Measurements from ENCODE around the gene NCK2. TPM values are rescaled to one million over a fixed set of nuclear protein-coding genes. Genes with fewer than 3 reads are reported as not detected.

Gene NCK2
- total and polyA plus RNA-seq, 10 of the 15 experiments (the other 5 are each of a cell fraction or from before 2014, with no cell fraction given), result 1.2 to 30.9 (median 14.1) TPM

- H3K9ac ChIP-seq (ENCODE audit: control insufficient read depth, insufficient read depth, low read length), result no peak overlapping the region
Observed at GRCh38 chr2:105782646-105783045, 37.9 kb downstream of the NCK2 start.

More at GRCh38 chr2:105782646-105783045, 37.9 kb downstream of the NCK2 start:
- ChIA-PET RAD21 (ENCODE audit: unreplicated experiment) (interaction anchor here (0.8 to 1.3 kb wide), 4 partner anchors 14 to 304 kb away, joined by 3 read pairs; no protein-coding TSS in a partner anchor), SMC1A (ENCODE audit: uncharacterized antibody, unreplicated experiment) (interaction anchor here (0.5 to 2.3 kb wide), 7 partner anchors 13 to 186 kb away, joined by 3 to 7 read pairs (median 3); no protein-coding TSS in a partner anchor), CTCF (interaction anchor here (0.8 to 1.7 kb wide), 6 partner anchors 16 to 302 kb away, joined by 3 to 6 read pairs (median 3); no protein-coding TSS in a partner anchor), POLR2A (no interaction called here)
- Histone ChIP-seq H3K4me1 (ENCODE audit: control insufficient read depth, insufficient read depth, low read length) (peaks cover 3% of the 10 kb centered on the region), H3K79me2 (ENCODE audit: control insufficient read depth, insufficient read depth, low read length) (peaks cover 30% of the 10 kb centered on the region), H3K27ac (ENCODE audit: control insufficient read depth, insufficient read depth) (no peak overlapping the region), H3K36me3 (ENCODE audit: control insufficient read depth in 2 of 2, insufficient read depth in 2 of 2, low read length in 1 of 2) (no peaks in the 10 kb centered on the region), H3K27me3 (replicated peaks in 1 of 2; ENCODE audit: control insufficient read depth in 2 of 2, insufficient read depth in 2 of 2, low read length in 1 of 2) (no peaks in the 10 kb centered on the region), H3K9me3 (replicated peaks; ENCODE audit: control insufficient read depth, insufficient read depth, low read length) (no peaks in the 10 kb centered on the region), H2AFZ (ENCODE audit: control insufficient read depth, low read depth, low read length) (no peak overlapping the region), H3K4me3 (no peak overlapping the region), H3K4me2 (ENCODE audit: control insufficient read depth, insufficient read depth) (no peak overlapping the region), H4K20me1 (ENCODE audit: control insufficient read depth, insufficient read depth) (peaks cover 3% of the 10 kb centered on the region; the same call in 1 of the 2 replicates)
- TF ChIP-seq LARP7 (IDR thresholded peaks at IDR 0.05) (no peak), ZBTB11 (CRISPR knock-in tag; IDR thresholded peaks at IDR 0.05) (no peak), BCL11A (IDR thresholded peaks at IDR 0.05; ENCODE audit: low read depth, low read length) (no peak), IKZF2 (IDR thresholded peaks at IDR 0.05) (no peak), NBN (IDR thresholded peaks at IDR 0.05) (no peak), CBFB (IDR thresholded peaks at IDR 0.05; ENCODE audit: low read depth) (no peak), PAX8 (IDR thresholded peaks at IDR 0.05) (no peak), PRDM15 (CRISPR knock-in tag; IDR thresholded peaks at IDR 0.05) (no peak), IKZF1 (conservative IDR thresholded peaks at IDR 0.05) (no peak), CHD2 (IDR thresholded peaks at IDR 0.05; ENCODE audit: borderline replicate concordance, low read depth, low read length) (no peak), E2F8 (IDR thresholded peaks at IDR 0.05; ENCODE audit: low read depth, partially characterized antibody) (no peak), BRCA1 (IDR thresholded peaks at IDR 0.05; ENCODE audit: low read depth, low read length) (no peak), JUNB (IDR thresholded peaks at IDR 0.05) (no peak), TARDBP (IDR thresholded peaks at IDR 0.05; ENCODE audit: borderline replicate concordance) (no peak), CHD4 (IDR thresholded peaks at IDR 0.05) (no peak), SREBF1 (IDR thresholded peaks at IDR 0.05; ENCODE audit: low read length) (no peak)
- no TSS peak for BruUV-seq (replicated peaks)
- ATAC-seq (no peak), FAIRE-seq (no peak), DNase-seq (ENCODE audit: low read depth, low spot score) (no peak)
- intact Hi-C loops (cut with micrococcal nuclease; ENCODE audit: unreplicated experiment) (no loop called here), in situ Hi-C loops (cut with MboI) (no loop called here)
- WGBS (ENCODE audit: insufficient coverage, insufficient replicate concordance, low lambda C conversion rate, missing lambda C conversion rate), result 90% methylated on average over 12 of the region's 12 CpGs

All from GM12878 (cell line).